Measurements from ENCODE around the gene COQ8B.
"Not testable (repeated sequence)": the region's sequence is repeated elsewhere in the genome, so short reads cannot be mapped to it uniquely, and the experiment has no call there.

COQ8B gene

DNA sequence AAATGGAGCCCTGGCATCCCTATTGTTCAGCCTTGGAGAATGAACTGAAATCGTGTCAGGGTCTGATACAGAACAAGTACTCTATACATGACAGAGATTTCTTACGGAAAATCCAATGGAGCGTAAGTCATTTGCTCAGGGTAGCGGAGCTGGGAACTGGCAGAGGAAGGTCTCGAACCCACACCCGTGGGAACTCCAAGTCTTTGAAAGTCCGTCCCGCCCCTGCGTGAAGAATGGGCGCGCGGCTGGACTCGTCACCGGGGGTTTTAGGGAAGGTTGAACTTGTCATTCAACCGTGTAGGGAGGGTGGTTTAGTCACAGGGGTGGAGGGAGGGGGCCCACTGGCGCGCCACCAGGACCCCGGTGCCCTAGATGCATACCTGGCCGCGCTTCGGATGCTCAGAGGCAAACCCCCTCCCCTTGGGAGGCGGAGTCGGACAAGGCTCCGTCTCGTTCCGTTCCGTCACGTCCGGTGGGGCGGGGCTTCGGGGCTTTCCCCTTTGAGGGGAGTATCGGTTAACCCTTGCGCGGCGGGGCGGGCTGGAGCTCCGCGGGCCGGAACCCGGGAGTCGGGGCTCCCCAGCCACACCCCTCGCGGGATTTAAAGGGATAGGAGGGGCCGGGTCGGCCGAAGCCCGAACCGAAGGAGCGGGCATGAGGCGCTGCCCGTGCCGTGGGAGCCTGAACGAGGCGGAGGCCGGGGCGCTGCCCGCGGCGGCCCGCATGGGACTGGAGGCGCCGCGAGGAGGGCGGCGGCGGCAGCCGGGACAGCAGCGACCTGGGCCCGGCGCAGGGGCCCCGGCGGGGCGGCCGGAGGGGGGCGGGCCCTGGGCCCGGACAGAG, at the start of gene COQ8B, which contains the start of gene ITPKC:
Gene COQ8B, minus strand, starts transcription at position 405 of the 843 bp plus-strand sequence. CDS start 2,254 bp downstream, outside the sequence.
Gene ITPKC, plus strand, starts transcription at position 631 of the 843 bp plus-strand sequence. Its CDS starts 24 bp downstream, at position 655.
- peak; percentile 99 for DNase-seq

DNA sequence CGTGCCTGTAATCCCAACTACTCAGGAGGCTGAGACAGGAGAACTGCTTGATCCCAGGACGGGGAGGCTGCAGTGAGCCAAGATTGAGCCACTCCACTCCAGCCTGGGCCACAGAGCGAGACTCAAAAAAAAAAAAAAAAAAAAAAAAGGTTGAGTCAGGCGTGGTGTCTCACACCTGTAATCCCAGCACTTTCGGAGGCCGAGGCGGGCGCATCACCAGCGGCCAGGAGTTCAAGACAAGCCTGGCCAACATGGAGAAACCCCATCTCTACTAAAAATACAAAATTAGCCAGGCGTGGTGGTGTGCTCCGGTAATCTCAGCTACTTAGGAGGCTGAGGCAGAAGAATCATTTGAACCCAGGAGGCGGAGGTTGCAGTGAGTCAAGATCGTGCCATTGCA, 49.7 kb upstream of the COQ8B start:
- DNase-seq: not testable (repeated sequence)

DNA sequence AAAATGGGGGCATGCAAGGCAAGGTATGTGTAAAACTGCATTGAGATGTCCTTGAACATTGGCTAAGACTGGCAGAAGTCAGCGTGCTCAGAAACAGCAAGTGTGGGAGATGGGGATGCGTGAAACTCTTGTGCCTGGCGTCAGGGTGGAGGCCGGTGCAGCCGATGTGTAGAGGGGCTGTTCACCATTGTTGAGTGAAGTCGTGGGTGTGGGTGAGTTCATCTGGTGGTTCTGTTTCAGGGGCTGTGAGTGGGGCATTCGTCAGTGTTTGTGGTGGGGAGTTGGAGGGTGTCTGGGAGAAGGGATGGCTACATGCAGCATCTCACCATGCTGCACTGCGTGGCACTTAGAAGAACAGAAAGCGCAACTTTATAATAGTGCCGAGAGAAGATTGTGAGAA, 47.3 kb upstream of the COQ8B start:
- no peak for DNase-seq

DNA sequence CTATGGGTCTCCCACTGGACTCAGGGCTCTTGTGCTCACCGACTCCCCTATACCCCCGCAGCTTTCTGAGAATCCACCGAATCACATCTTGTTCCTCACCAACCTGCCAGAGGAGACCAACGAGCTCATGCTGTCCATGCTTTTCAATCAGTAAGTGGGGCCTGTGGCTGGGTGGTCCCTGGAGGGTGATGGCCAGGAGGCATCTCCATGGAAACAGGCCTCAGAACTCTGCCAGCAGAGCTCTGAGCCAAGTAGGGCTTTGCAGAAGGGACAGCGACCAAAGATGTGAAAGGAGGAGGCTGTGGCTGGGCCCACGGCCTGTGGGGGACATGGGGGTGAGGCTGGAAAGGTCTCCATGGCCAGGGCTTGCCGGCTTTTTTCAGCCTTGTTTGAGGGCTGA, 46.8 kb upstream of the COQ8B start:
- no peak for DNase-seq

DNA sequence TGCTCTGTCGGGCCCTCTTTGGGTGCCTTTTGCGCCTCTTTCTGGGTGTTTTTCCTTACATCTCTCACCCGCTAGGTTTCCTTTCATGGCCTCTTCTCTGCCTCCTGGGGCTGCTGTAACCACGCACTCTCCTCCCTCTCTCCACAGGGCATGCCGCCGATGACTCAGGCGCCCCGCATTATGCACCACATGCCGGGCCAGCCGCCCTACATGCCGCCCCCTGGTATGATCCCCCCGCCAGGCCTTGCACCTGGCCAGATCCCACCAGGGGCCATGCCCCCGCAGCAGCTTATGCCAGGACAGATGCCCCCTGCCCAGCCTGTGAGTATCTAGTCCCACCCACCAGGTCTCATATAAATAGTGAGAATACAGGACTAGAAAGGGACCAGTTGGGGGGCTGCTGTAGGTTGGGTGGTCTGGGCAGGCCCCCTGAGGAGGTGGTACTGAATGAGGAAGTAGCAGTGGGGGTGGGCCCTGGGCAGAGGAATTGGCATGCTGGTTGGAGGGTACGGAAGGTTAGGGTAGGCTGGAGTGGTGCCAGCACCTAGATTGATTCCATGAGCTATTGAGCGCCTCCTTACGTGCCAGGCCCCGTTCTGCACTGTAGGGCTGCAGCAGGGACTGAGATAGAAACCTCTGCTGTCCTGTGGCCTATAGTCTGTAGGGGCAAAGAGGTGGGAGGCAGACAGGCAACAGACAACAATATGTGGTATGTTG, 46.2 kb upstream of the COQ8B start:
- no peak for DNase-seq

DNA sequence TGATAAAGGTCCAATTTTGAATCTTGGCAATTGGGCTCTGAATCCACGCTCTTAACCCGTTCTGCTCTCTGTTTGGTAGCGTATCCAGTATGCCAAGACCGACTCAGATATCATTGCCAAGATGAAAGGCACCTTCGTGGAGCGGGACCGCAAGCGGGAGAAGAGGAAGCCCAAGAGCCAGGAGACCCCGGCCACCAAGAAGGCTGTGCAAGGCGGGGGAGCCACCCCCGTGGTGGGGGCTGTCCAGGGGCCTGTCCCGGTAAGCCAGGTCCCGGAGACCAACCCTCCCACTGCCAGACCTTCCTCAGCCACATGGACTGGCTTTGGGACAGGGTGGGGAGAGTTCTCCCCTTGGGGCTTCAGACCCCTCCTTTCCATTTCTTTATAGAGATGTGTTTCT, 42.7 kb upstream of the COQ8B start:
- no peak for DNase-seq

DNA sequence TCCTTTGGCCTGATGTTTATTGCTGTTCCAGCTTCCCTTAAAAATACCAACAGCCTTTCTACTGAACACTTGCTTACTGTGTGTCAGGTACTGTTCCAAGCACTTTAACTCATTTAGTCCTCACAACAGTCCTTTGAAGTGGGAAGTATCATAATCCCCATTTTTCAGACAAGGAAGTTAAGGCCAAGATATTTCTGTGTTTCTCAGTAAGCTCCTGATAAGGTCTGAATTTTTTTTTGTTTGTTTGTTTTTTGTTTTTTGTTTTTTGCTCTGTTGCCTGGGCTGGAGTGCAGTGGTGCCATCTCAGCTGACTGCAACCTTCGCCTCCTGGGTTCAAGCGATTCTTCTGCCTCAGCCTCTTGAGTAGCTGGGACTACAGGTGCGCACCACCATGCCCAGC, 41.8 kb upstream of the COQ8B start:
- DNase-seq: no peak

DNA sequence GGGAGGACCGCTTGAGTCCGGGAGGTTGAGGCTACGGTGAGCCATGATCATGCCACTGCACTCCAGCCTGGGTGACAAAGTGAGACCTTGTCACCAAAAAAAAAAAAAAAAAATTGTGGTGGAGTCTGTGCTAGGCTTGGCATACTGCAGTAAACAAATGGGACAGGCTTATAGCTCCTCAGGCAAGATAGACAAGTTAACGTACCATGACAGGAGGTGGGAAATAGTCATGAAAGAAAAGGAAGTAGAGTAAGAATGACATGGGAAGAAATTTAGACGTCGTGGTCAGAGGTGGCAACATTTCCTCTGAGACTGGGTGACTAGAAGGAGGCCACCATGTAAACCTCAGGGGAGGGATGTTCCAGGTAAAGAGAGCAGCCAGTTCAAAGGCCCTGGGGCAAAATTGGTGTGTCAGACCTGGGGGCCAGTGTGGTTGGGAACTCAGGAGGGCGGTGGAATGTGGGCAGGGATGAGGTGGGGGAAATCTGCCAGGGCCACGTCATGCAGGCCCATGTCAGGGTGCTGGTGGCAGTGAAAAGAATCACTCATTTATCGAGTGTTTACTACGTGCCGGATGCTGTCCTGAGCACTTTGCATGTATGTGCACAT, 39.9 kb upstream of the COQ8B start:
- no peak for DNase-seq

DNA sequence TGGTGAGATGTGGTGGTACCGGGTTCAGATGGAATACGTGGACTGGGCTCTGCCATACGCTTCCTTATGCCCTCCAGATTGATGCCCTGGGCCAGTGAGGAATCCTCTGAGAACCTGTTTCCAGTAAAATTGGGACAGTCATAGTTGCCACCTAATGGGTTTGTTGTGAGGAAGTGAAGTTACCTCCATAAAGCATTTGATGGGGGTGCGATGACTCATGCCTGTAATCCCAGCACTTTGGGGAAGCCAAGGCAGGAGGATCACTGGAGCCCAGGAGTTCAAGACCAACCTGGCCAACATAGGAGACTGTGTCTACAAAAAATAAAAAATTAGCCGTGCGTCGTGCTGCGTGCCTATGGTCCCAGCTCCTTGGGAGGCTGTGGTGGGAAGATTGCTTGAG, 39.1 kb upstream of the COQ8B start:
- no peak for DNase-seq

DNA sequence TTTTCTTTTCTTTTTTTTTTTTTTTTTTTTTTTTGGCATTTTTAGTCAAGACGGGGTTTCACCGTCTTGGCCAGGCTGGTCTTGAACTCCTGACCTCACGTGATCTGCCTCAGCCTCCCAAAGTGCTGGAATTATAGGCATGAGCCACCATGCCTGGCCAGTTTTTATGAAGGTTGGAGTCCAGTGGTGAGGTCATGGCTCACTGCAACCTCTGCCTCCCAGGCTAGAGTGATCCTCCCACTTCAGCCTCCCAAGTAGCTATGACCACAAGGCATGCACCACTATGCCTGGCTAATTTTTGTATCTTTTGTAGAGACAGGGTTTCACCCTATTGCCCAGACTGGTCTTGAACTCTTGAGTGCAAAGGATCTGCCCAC, 38.5 kb upstream of the COQ8B start:
- DNase-seq: no peak

DNA sequence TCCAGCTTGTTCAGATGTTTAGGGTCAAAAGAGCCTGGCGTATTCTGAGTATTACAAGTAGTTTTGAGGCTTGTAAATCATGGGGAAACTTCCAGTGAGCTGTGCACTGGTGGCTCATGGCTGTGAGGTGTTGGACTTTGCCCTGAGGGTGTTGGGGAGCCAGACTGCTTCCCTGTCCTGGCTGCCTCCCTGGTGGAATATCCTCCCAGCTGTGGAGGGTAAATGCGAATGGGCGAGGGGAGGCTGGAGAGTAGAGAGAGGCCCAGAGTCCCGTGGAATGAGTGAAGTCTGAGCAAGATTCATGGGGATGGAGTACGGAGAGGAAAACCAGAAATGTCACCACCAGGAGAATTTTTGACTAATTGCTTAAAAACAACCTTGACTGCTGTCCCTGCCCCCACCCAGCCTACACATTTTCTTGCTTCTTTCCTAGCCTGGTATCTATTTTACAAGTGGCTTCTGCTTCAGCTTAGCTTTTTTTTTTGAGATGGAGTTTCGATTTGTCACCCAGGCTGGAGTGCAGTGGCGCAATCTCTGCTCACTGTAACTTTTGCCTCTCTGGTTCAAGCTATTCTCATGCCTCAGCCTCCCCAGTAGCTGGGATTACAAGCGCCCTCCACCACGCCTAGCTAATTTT, 38.0 kb upstream of the COQ8B start:
- no peak for DNase-seq

DNA sequence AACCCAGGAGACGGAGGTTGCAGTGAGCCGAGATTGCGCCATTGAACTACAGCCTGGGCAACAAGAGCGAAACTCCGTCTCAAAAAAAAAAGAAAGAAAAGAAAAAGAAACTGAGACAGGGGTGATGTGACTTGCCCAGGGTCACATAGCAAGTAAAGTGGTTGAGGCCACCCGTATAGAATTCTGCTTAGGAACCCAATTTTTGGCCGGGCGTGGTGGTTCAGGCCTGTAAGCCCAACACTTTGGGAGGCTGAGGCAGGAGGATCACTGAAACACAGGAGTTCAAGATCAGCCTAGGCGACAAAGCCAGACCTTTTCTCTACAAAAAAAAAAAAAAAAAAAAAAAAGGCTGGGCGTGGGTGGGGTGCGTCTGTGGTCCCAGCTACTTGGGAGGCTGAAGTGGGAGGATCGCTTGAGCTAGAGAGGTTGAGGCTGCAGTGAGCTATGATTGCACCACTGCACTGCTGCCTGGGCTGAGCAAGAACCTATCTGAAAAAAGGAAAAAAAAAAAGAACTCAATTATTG, 35.6 kb upstream of the COQ8B start:
- DNase-seq: no peak

DNA sequence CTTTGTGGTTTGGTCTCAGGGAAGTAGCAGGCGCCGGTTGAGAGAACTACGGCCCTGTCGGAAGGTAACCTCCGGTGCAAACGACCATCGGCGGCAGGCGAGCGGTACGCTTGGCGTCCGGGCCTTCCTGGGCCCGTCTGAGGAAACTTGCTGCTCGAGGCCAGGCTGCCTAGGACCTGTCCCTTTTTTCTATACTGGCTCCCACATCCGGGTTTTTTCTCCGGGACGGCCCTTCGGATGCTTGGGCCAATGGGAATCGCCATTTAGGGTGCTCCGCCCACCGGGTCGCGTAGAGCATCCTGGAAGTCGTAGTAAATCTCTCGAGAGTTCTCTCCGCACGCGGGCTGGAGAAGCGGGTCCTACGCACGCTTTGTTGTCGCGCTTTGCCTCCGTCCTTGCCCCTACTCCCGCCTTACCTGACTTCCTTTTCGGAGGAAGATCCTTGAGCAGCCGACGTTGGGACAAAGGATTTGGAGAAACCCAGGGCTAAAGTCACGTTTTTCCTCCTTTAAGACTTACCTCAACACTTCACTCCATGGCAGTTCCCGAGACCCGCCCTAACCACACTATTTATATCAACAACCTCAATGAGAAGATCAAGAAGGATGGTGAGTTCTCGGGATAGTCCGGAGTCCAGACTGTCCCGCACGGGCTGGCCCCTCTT, 34.3 kb upstream of the COQ8B start, which contains the start of gene SNRPA:
Gene SNRPA, plus strand, starts transcription at position 330 of the 664 bp plus-strand sequence. Its CDS starts 206 bp downstream, at position 536.
- DNase-seq: peak; percentile 99

DNA sequence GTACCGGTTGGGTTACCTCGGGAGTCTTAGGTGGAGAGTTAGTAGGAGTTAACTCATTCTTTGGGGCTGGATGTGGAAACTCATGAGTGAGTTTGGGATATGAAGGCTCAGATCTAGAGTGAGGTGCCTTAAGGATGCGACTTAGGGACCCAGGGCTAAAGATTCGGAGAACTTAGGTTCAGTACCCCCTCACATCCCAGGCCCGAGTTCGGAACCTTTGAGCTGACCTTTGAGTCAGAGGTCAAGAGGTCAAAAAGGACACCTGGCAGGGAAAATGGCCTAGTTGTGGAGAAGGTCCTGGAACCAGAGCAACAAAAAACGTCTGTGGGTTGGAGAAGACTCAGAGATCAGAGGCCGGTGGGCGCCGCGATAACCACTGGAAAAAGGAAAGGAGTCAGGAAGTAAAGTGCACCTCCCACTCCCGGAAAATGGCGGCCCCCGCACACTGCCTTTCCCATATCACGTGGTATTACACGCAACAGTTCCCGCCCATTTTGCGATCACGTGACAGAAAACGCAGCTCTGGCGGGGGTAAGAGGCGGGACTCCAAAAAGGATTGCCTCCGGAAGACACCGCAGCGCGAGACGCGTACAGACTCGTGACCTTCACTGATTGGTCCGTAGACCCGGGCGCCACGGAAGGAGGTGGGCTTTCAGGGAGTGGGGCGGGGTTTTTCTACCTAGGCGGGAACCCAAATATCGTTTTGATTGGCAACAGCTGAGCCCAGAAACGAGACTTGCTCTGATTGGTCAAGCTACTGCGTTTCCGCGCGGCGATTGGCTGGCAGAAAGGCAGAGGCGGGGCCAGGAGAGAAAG, 33.6 kb upstream of the COQ8B start, which contains the start of gene ACTMAP:
Gene ACTMAP, minus strand, starts transcription at position 420 of the 816 bp plus-strand sequence. CDS start 674 bp downstream, outside the sequence.
- DNase-seq: peak; percentile 100

DNA sequence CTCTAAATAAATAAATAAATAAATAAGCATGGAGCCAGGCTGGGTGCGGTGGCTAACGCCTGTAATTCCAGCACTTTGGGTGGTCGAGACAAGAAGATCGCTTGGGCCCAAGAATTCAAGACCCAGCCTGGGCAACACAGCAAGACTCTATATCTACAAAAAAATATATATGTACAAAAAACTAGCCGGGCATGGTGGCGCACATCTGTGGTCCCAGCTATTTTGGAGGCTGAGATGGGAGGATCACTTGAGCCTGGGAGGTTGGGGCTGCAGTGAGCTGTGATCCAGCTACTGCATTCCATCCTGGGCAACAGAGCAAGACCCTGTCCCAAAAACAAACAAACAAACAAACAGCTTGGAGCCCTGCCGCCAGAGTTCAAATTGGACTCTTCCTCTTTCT, 30.9 kb upstream of the COQ8B start:
- DNase-seq: no peak

DNA sequence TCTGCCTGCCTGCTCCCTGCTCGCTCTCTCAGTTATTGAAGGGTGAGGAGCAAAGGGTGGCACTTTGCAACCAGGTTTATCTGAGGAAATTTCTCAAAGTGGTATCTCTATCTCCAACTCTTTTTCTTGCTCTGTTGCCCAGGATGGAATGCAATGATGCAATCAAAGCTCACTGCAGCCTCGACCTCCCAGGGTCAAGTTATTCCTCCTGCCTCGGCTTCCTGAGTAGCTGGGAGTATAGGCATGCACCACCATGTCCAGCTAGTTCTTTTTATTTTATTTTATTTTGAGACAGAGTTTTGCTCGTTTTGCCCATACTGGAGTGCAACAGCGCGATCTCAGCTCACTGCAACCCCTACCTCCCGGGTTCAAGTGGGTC, 28.7 kb upstream of the COQ8B start:
- DNase-seq: no peak

DNA sequence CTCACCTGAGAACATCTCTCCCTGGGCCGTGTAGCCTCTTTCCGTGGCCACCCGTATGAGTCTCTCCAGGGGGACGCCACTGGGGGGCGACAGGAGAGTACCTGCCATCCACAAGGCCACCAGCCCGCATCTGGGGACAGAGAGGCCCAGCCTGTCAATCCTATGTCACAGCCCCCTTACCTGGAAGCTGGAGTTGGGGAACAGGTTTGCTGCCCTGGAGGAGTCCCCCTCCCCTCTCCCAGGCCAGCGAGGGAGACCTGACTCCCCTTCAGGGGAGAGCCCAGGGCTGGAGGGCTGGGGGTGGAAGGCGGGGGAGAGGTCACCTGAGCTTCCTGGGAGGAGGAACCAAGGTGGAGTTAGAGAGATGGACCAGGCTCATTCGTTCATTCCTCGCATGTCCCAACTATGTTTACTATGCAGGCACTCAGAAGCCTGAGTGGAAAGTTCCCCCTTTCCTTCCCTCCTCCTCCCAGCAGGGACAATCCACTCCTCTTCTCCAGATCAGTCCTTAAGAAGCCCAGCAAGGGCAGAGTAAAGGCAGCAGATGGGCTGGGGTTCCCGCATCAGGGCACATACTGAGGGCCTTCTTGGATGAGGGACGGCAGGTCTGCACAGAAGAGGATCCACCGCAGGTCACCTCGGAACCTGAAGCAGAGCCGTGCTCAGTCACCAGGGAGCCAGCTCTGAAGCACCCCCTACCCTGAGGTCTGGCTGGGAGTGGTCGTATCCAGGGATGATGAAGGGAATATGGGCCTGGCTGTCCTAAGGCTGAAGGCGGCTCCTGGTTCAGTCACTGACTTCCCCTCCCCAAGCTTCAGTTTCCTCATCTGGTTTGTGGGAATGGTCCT, 28.1 kb upstream of the COQ8B start:
- DNase-seq: peak; percentile 33

DNA sequence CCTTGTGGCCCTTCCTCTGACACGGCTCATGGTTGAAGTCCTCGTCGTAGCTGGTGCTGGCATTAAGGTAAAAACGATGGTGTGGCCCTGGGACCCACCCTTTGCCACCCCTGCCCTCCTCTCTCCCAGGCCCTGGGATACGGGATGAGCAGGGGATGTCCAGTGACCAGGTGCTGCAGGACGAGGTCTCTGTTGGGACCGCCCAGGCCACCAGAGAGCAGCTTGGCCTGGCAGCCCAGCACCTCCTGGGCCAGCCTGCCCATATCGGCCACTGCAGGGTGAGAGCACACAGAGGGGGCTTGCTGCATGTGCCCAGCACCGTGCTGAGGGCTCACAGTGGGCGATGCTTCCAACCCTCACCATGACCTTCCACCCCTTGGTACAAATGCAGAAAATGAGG, 27.2 kb upstream of the COQ8B start:
- DNase-seq: no peak

DNA sequence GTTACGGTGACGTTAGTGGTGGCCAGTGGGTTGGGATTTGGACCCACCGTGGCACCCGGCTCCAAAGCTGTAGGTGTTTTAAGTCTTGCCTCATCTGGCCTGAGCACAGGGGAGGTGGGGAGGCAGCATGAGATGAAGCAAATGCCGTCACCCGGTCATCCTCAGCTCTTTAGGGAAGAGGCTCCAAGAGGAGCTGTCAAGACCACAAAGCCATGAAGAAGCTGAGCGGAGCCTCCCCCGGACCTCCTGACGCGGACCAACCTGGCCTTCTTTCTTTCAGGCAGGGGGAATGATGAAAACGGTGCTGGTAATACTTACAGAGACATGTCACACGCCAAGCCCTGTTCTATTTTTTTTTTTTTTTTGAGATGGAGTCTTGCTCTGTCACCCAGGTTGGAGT, 26.2 kb upstream of the COQ8B start:
- DNase-seq: no peak

DNA sequence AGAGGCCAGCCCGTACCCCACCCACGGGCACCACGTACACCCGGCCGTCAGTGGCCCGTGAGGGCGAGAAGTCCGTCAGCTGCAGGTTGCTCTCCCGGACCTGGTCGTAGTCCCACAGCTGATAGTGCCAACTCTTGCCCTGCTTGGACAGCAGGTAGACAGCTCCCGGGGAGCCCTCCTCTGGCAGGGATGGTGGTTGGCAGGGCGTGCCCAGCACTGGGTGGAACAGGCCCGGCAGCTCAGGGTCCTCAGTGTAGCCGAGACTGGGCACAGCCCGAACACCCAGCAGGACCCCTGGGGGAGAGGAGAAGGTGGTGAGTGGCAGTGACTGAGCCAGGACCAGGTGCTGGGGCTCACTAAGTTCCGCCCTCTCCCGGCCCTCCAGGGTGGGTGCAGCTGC, 25.8 kb upstream of the COQ8B start:
- DNase-seq: no peak
